H1 (cell line): ENCODE results near the gene DYRK1B. TPM values are rescaled to one million over a fixed set of nuclear protein-coding genes. Genes with fewer than 3 reads are reported as not detected.
A peak's percentile ranks its signal among the peaks of the same experiment; 100 is the strongest.

ENCODE experiments used
- CTCF ChIA-PET: fragments of 300-600 bp; sonication (Branson Sonifier 250); formaldehyde crosslinking; loops from one replicate; lab custom pipeline; 2021; ENCODE audit not compliant: partially characterized antibody; lab: Charles Lee
- POLR2A ChIA-PET: fragments of 300-600 bp; sonication (Branson Sonifier 250); formaldehyde crosslinking; loops from one replicate; lab custom pipeline; 2021; ENCODE audit warnings: inconsistent platforms; ENCODE audit not compliant: partially characterized antibody; lab: Charles Lee
- DNase-seq, 2 experiments: peaks; one replicate each; pipeline versions ENCODE4 v3.0.0 to v3.0.0-alpha.2; 2010 to 2022; ENCODE audit warnings: low spot score in 2 of 2, low read depth in 1 of 2, mixed read lengths in 1 of 2
- FAIRE-seq: peaks from 2 replicates; lab custom pipeline; 2011; peaks lifted over from hg19 to GRCh38; lab: Jason Lieb, UNC
- H2AFZ ChIP-seq: 2 replicates; pipeline ENCODE4 v1.8.1; 2012; ENCODE audit warnings: low read length, inconsistent platforms
- H2AK5ac ChIP-seq: 2 replicates; pipeline ENCODE4 v1.6.1; 2013; ENCODE audit warnings: low read depth, low read length
- H2BK120ac ChIP-seq: replicated peaks from 2 replicates; pipeline ENCODE3; 2013; ENCODE audit warnings: low read depth, low read length, inconsistent platforms
- H2BK12ac ChIP-seq: 2 replicates; pipeline ENCODE4 v1.6.1; 2013; ENCODE audit warnings: low read depth, low read length
- H2BK15ac ChIP-seq: 2 replicates; pipeline ENCODE4 v1.6.1; 2013; ENCODE audit warnings: low read length
- H2BK20ac ChIP-seq: 2 replicates; pipeline ENCODE4 v1.6.1; 2013; ENCODE audit warnings: low read length
- H2BK5ac ChIP-seq: 2 replicates; pipeline ENCODE4 v1.6.1; 2013; ENCODE audit warnings: low read depth, low read length
- H3K14ac ChIP-seq: 2 replicates; pipeline ENCODE4 v1.6.1; 2013; ENCODE audit warnings: inconsistent platforms; ENCODE audit not compliant: insufficient read length
- H3K18ac ChIP-seq: 2 replicates; pipeline ENCODE4 v1.6.1; 2013; ENCODE audit warnings: low read length; ENCODE audit errors: extremely low read depth
- H3K23ac ChIP-seq: 2 replicates; pipeline ENCODE4 v1.6.1; 2013; ENCODE audit warnings: inconsistent platforms; ENCODE audit not compliant: insufficient read length
- H3K23me2 ChIP-seq: 2 replicates; pipeline ENCODE4 v1.6.1; 2013; ENCODE audit warnings: low read depth, low read length
- H3K27ac ChIP-seq: 2 replicates; pipeline ENCODE4 v1.6.1; 2011; ENCODE audit warnings: low read depth, low read length, inconsistent platforms
- H3K27me3 ChIP-seq, 4 experiments: replicated peaks in 1 of 4; 1 replicate in 1 of 4; 2 replicates in 3 of 4; pipeline versions ENCODE4 v1.6.1 to v1.8.1; 2011 to 2013; ENCODE audit warnings: low read length in 3 of 4, mild to moderate bottlenecking in 3 of 4, inconsistent platforms in 2 of 4, mixed read lengths in 2 of 4, moderate library complexity in 1 of 4; ENCODE audit not compliant: control insufficient read depth in 3 of 4, insufficient read depth in 3 of 4; ENCODE audit errors: extremely low read depth in 1 of 4
- H3K36me3 ChIP-seq, 4 experiments: 2 replicates each; pipeline versions ENCODE4 v1.6.1 to v1.8.1; 2011 to 2013; ENCODE audit warnings: mild to moderate bottlenecking in 4 of 4, low read length in 3 of 4, moderate library complexity in 2 of 4, control low read depth in 1 of 4, inconsistent platforms in 1 of 4; ENCODE audit not compliant: insufficient read depth in 4 of 4, control insufficient read depth in 2 of 4
- H3K4ac ChIP-seq: replicated peaks from 2 replicates; pipeline ENCODE3; 2013; ENCODE audit warnings: low read length, low read depth, mixed read lengths, inconsistent platforms; ENCODE audit not compliant: insufficient read length
- H3K4me1 ChIP-seq, 4 experiments: replicated peaks in 1 of 4; 1 replicate in 1 of 4; 2 replicates in 3 of 4; pipeline versions ENCODE4 v1.6.1 to v1.8.1; 2011 to 2013; ENCODE audit warnings: low read length in 3 of 4, inconsistent platforms in 2 of 4, mixed read lengths in 1 of 4; ENCODE audit not compliant: insufficient read depth in 4 of 4, control insufficient read depth in 3 of 4
- H3K4me2 ChIP-seq, 2 experiments: 2 replicates each; pipeline versions ENCODE4 v1.6.1 to v1.8.1; 2011 to 2013; ENCODE audit warnings: low read depth in 2 of 2, low read length in 2 of 2, control low read depth in 1 of 2, inconsistent platforms in 1 of 2, mild to moderate bottlenecking in 1 of 2; ENCODE audit not compliant: insufficient read depth in 1 of 2
- H3K4me3 ChIP-seq, 4 experiments: fragments of 200-600, 300-600 bp in 1 of 4; sonication (generic), shearing (Covaris generic), sonication (Bioruptor Twin) in 1 of 4; 2 replicates each; pipeline versions ENCODE4 v1.5.1 to v1.8.1; 2011 to 2016; ENCODE audit warnings: low read length in 4 of 4, low read depth in 3 of 4, control low read depth in 2 of 4, inconsistent platforms in 2 of 4, mild to moderate bottlenecking in 2 of 4, mixed read lengths in 1 of 4, moderate library complexity in 1 of 4; ENCODE audit not compliant: insufficient read depth in 2 of 4; ENCODE audit errors: extremely low read depth in 1 of 4
- H3K56ac ChIP-seq: replicated peaks from 2 replicates; pipeline ENCODE3; 2013; ENCODE audit warnings: low read depth, mild to moderate bottlenecking, mixed read lengths, low read length, inconsistent platforms; ENCODE audit not compliant: insufficient read length
- H3K79me1 ChIP-seq: 2 replicates; pipeline ENCODE4 v1.6.1; 2013; ENCODE audit warnings: low read depth, low read length, control low read depth
- H3K79me2 ChIP-seq, 2 experiments: 2 replicates each; pipeline versions ENCODE4 v1.6.1 to v1.8.1; 2012 to 2013; ENCODE audit warnings: low read length in 2 of 2, mild to moderate bottlenecking in 2 of 2, inconsistent platforms in 1 of 2; ENCODE audit not compliant: insufficient read depth in 2 of 2, control insufficient read depth in 1 of 2
- H3K9ac ChIP-seq, 4 experiments: replicated peaks in 1 of 4; 1 replicate in 1 of 4; 2 replicates in 3 of 4; pipeline versions ENCODE4 v1.6.1 to v1.8.1; 2011 to 2013; ENCODE audit warnings: low read depth in 3 of 4, low read length in 3 of 4, control low read depth in 2 of 4, mild to moderate bottlenecking in 2 of 4, moderate library complexity in 2 of 4, inconsistent platforms in 1 of 4; ENCODE audit errors: extremely low read depth in 1 of 4
- H3K9me3 ChIP-seq, 2 experiments: 2 replicates each; pipeline versions ENCODE4 v1.6.1 to v1.8.1; 2012 to 2013; ENCODE audit warnings: mild to moderate bottlenecking in 2 of 2, moderate library complexity in 2 of 2, control low read depth in 1 of 2, inconsistent platforms in 1 of 2, low read depth in 1 of 2, low read length in 1 of 2, mixed read lengths in 1 of 2; ENCODE audit not compliant: insufficient read depth in 2 of 2
- H4K20me1 ChIP-seq, 2 experiments: replicated peaks in 1 of 2; 2 replicates each; pipeline versions ENCODE3 to v1.8.1; 2011 to 2013; ENCODE audit warnings: inconsistent platforms in 2 of 2, low read length in 2 of 2, mild to moderate bottlenecking in 1 of 2; ENCODE audit not compliant: insufficient read depth in 2 of 2, control insufficient read depth in 1 of 2
- H4K5ac ChIP-seq: 2 replicates; pipeline ENCODE4 v1.6.1; 2013; ENCODE audit warnings: low read length, low read depth, mixed read lengths, inconsistent platforms; ENCODE audit not compliant: insufficient read length
- H4K8ac ChIP-seq: 2 replicates; pipeline ENCODE4 v1.8.0; 2013; ENCODE audit warnings: mild to moderate bottlenecking, moderate library complexity, low read length, inconsistent platforms; ENCODE audit not compliant: insufficient read depth; ENCODE audit errors: extremely low read depth
- H4K91ac ChIP-seq: replicated peaks from 2 replicates; pipeline ENCODE3; 2013; ENCODE audit warnings: low read length, mixed read lengths, inconsistent platforms; ENCODE audit not compliant: insufficient read length
- CEBPB ChIP-seq: IDR thresholded peaks from 2 replicates; pipeline ENCODE4 v1.6.1; 2012; ENCODE audit warnings: low read depth, low read length
- HDAC2 ChIP-seq, 2 experiments: fragments of 300-600 bp in 1 of 2; sonication (generic) in 1 of 2; IDR thresholded peaks; 2 replicates each; pipeline ENCODE4 v1.6.1; 2011 to 2012; ENCODE audit warnings: low read depth in 2 of 2, low read length in 2 of 2, mild to moderate bottlenecking in 2 of 2, moderate library complexity in 2 of 2, borderline replicate concordance in 1 of 2, inconsistent platforms in 1 of 2
- HDAC6 ChIP-seq: IDR thresholded peaks from one replicate; pipeline ENCODE4 v1.7.1; 2012; ENCODE audit warnings: low read depth, mild to moderate bottlenecking, inconsistent platforms, low read length, moderate library complexity
- JUND ChIP-seq: IDR thresholded peaks from 2 replicates; pipeline ENCODE4 v1.6.1; 2011; ENCODE audit warnings: mild to moderate bottlenecking, improper control_type of control experiment, low read length
- KDM1A ChIP-seq: fragments of 200-600, 300-600 bp; sonication (generic); IDR thresholded peaks from 2 replicates; pipeline ENCODE4 v1.7.1; 2016; ENCODE audit warnings: mild to moderate bottlenecking, low read length, borderline replicate concordance
- NRF1 ChIP-seq: IDR thresholded peaks from 2 replicates; pipeline ENCODE4 v1.6.1; 2011; ENCODE audit warnings: mild to moderate bottlenecking, low read depth, low read length, improper control_type of control experiment
- PHF8 ChIP-seq: fragments of 200-600 bp; sonication (generic); conservative IDR thresholded peaks from 2 replicates; pipeline ENCODE4 v1.7.1; 2012; ENCODE audit warnings: low read depth, mild to moderate bottlenecking, inconsistent platforms, low read length, moderate library complexity
- RFX5 ChIP-seq: IDR thresholded peaks from 2 replicates; pipeline ENCODE4 v1.6.1; 2011; ENCODE audit warnings: low read depth, low read length, improper control_type of control experiment, borderline replicate concordance
- SIN3A ChIP-seq, 2 experiments: IDR thresholded peaks in 1 of 2; conservative IDR thresholded peaks in 1 of 2; 2 replicates each; pipeline ENCODE4 v1.6.1; 2011 to 2012; ENCODE audit warnings: low read length in 2 of 2, improper control_type of control experiment in 1 of 2, low read depth in 1 of 2, mild to moderate bottlenecking in 1 of 2
- SIRT6 ChIP-seq: IDR thresholded peaks from one replicate; pipeline ENCODE4 v1.7.1; 2012; ENCODE audit warnings: low read length, inconsistent platforms
- SRF ChIP-seq: IDR thresholded peaks from 2 replicates; pipeline ENCODE4 v1.6.1; 2011; ENCODE audit warnings: mild to moderate bottlenecking, low read depth, low read length, moderate library complexity
- TAF7 ChIP-seq: optimal IDR thresholded peaks from 2 replicates; pipeline ENCODE3; 2011; ENCODE audit warnings: low read depth, mild to moderate bottlenecking, inconsistent platforms, low read length, moderate library complexity, borderline replicate concordance
- TBP ChIP-seq: IDR thresholded peaks from 2 replicates; pipeline ENCODE4 v1.6.1; 2011; ENCODE audit warnings: low read depth, low read length, improper control_type of control experiment
- TEAD4 ChIP-seq: IDR thresholded peaks from 2 replicates; pipeline ENCODE4 v1.6.1; 2012; ENCODE audit warnings: low read depth, low read length, inconsistent platforms, mixed read lengths
- WGBS, 2 experiments: shearing (Covaris generic) in 1 of 2; methylation state at CpG; one replicate each; pipeline versions ENCODE4 v1.1.6 to v1.1.7; 2013 to 2015; ENCODE audit warnings: low lambda C conversion rate in 2 of 2, mixed read lengths in 2 of 2, inconsistent platforms in 1 of 2, low coverage in 1 of 2, missing lambda C conversion rate in 1 of 2; ENCODE audit not compliant: insufficient replicate concordance in 2 of 2, insufficient coverage in 1 of 2, insufficient read length in 1 of 2; ENCODE audit errors: extremely low coverage in 1 of 2, missing lambda C conversion rate in 1 of 2; 5-methylcytosine and 5-hydroxymethylcytosine counted together
- polyA plus RNA-seq, 7 experiments: library from polyadenylated mRNA; depleted of rRNA in 3 of 7; stranded (reverse) in 5 of 7; unstranded in 2 of 7; fragments of >200 nt in 5 of 7; fragments of 200-250 nt in 2 of 7; gene quantifications; 1 replicate in 5 of 7; 2 replicates in 1 of 7; 4 replicates in 1 of 7; pipeline versions ENCODE4 v1.2.1 to v1.2.3, GENCODE V29; 2011 to 2013; ENCODE audit warnings: missing spikeins in 2 of 7, mixed read lengths in 2 of 7
- total RNA-seq: library from RNA; stranded (reverse); fragmentation: NEBNext Ultra II Directional; extraction: Animal tissue kit (Norgen Biotek cat#: 25700); gene quantifications from 2 replicates; pipeline ENCODE4 v1.2.1, GENCODE V29; 2021

DYRK1B gene
- total and polyA plus RNA-seq, 2 of the 8 experiments (the other 6 are each of a cell fraction or from before 2014, with no cell fraction given) = 6.9 to 14.8 TPM

GRCh38 chr19:39796000-39796498, 37.9 kb downstream of the DYRK1B start:
- Histone ChIP-seq H3K4ac (no peak overlapping the region), H2BK120ac (no peak overlapping the region), H2BK20ac (no peak overlapping the region), H3K9ac (peak overlapping the region in 1 of 4 experiments; percentile 10; a peak in 2 of 7 replicates), H3K4me3 (no peak overlapping the region), H3K36me3 (no peaks in the 10 kb centered on the region), H2BK5ac (no peak overlapping the region), H4K8ac (no peak overlapping the region), H4K91ac (no peak overlapping the region), H3K4me1 (peaks cover 2 to 10% (median 5%) of the 10 kb centered on the region in 4 experiments; a peak in 4 of 7 replicates), H3K9me3 (no peaks in the 10 kb centered on the region), H4K20me1 (no peaks in the 10 kb centered on the region), H3K27me3 (no peaks in the 10 kb centered on the region), H2AK5ac (no peak overlapping the region), H3K23ac (no peak overlapping the region), H3K79me1 (no peaks in the 10 kb centered on the region), H3K23me2 (no peaks in the 10 kb centered on the region), H3K14ac (no peak overlapping the region), H4K5ac (no peak overlapping the region), H3K27ac (no peak overlapping the region), H2BK15ac (no peak overlapping the region), H3K18ac (no peak overlapping the region), H2BK12ac (no peak overlapping the region), H3K56ac (no peak overlapping the region), H3K79me2 (no peaks in the 10 kb centered on the region), H3K4me2 (peak overlapping the region; percentile 53 to 54), H2AFZ (no peak overlapping the region)
- DNase-seq (no peak), FAIRE-seq (peak; percentile 69)
- WGBS, 2 experiments = 44% methylated on average over 2 of the region's 2 CpGs; no CpG with 5 or more reads in 1 of the 2 experiments
- POLR2A ChIA-PET = interaction anchor here (0.6 to 2.1 kb wide), 4 partner anchors 9 to 50 kb away, joined by 3 to 10 read pairs (median 8); partner anchors contain the start of genes DYRK1B and FBL
- CTCF ChIA-PET = interaction anchor here (0.9 to 3.3 kb wide), 8 partner anchors 9 to 50 kb away, joined by 3 to 20 read pairs (median 4); partner anchors contain the start of gene DYRK1B
- TF ChIP-seq TAF7 (peak; percentile 99), SIRT6 (no peak), TEAD4 (no peak), JUND (no peak), HDAC6 (no peak), PHF8 (no peak), CEBPB (no peak), RFX5 (no peak), TBP (peak; percentile 86), SRF (no peak), HDAC2 (IDR thresholded peaks at IDR 0.05; ENCODE audit: borderline replicate concordance in 1 of 2, low read depth in 2 of 2, low read length in 2 of 2) (no peak), NRF1 (no peak), KDM1A (no peak), SIN3A (conservative IDR thresholded peaks at IDR 0.05 in 1 of 2, IDR thresholded peaks at IDR 0.05 in 1 of 2; ENCODE audit: low read depth in 1 of 2, low read length in 2 of 2) (no peak; a peak in 1 of 4 replicates)
